GM19438 (cell line): ENCODE data around the gene CAMK4.

Experiments
- ATAC-seq: cut with Tn5 transposase; IDR thresholded peaks from one replicate; pipeline ENCODE4 v1.9.1; 2021; ENCODE audit warnings: low read depth; ENCODE audit not compliant: unreplicated experiment

CAMK4 gene

GRCh38 chr5:111512375-111513130 is 288.4 kb downstream of the CAMK4 start, which contains the start of gene STARD4:
STARD4 (minus strand) TSS chr5:111512535; CDS start chr5:111507433, 5,102 bp downstream.
- ATAC-seq = peak; percentile 94

- no peak for ATAC-seq
Measured at GRCh38 chr5:111513131-111513520, 288.9 kb downstream of the CAMK4 start.

- no peak for ATAC-seq
Measured at GRCh38 chr5:111514087-111514486, 289.9 kb downstream of the CAMK4 start.

GRCh38 chr5:111517853-111518501 is 293.8 kb downstream of the CAMK4 start:
- ATAC-seq = no peak

- ATAC-seq = no peak
Measured at GRCh38 chr5:111518777-111519176, 294.6 kb downstream of the CAMK4 start.

- no peak for ATAC-seq
Measured at GRCh38 chr5:111520908-111521307, 296.7 kb downstream of the CAMK4 start.

- no peak for ATAC-seq
Measured at GRCh38 chr5:111528056-111528455, 303.9 kb downstream of the CAMK4 start.

- peak; percentile 90 for ATAC-seq
Measured at GRCh38 chr5:111530298-111530740, 306.1 kb downstream of the CAMK4 start.

- ATAC-seq = no peak
Measured at GRCh38 chr5:111532886-111533582, 308.9 kb downstream of the CAMK4 start.

GRCh38 chr5:111535879-111536549 is 311.8 kb downstream of the CAMK4 start:
- ATAC-seq = no peak

- ATAC-seq = no peak
Measured at GRCh38 chr5:111537141-111538024, 313.2 kb downstream of the CAMK4 start.
